Measurements from ENCODE around the gene TEX10.
"Not testable (repeated sequence)": the region's sequence is repeated elsewhere in the genome, so short reads cannot be mapped to it uniquely, and the experiment has no call there.

Gene TEX10

DNA sequence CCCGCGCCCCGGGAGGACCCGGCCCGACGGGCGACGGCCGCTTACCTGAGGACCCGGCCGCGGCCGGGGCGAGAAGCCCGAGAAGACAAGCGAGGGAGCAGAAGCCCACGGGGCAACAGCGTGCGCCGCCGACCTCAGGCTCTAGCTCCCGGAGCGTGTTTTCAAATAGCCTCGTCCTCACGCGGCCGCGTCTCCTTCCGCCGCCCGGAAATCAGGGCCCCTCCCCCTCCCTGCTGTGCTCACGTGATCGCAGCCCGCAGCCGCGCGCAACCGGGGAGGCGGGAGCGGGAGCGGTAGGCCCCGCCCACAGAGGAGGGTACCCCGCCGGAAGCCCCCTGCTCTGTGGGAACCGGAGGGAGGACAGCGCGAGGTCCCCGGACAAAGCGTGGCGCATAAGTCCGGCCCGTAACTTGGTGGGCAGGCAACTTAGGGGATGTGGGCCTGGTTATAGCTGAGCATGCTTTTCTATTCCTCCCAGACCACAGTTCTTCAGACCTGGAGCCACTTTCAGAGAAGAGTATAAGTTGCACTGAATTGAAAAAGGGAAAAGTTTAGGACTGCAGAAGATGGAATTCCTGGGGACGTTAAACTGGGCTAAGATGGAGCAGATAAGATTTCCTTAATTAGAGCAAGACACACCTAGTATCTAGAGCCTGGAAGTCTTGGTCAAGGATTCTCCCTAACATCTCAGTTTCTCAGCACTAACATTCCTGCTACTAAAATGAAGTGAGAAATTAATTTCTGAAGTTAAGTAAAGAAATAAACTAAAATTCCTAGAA lies at the start of gene TEX10:
TSS of gene TEX10 (minus strand) at position 216 of the 779 bp plus-strand sequence. CDS start 3,579 bp downstream, outside the sequence.
- Histone ChIP-seq H3K27me3 (ENCODE audit: control insufficient read depth, insufficient read depth, low read length) (no peaks in the 10 kb centered on the region), H3K4me3 (ENCODE audit: low read length) (peak within 1 kb of the TSS; percentile 66), H3K4me1 (ENCODE audit: control insufficient read depth, insufficient read depth, low read length) (no peaks in the 10 kb centered on the region), H3K9me3 (ENCODE audit: control insufficient read depth, low read length) (no peaks in the 10 kb centered on the region), H3K36me3 (ENCODE audit: control insufficient read depth, insufficient read depth, low read length) (no peaks in the 10 kb centered on the region), H3K9ac (ENCODE audit: low read length) (peak within 1 kb of the TSS; percentile 88)

DNA sequence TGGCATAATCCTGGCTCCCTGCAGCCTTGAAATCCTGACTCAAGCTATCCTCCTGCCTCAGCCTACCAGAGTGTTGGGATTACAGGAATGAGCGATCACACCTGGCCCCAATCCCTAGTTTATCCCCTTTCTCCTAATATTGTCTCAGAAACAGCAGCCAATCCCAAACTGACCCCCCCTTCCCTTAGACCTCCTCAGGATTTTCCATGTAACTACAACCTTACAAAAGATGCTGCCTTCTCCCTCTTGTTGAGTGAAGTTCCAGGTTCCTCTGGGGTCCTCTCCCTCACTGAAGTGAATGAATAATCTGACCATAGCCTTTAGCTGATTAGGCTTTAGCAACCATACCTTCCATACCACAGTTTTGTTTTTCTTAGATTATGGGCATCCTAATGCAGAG lies 48.3 kb upstream of the TEX10 start:
- H3K9me3 ChIP-seq (ENCODE audit: control insufficient read depth, low read length), result no peaks in the 10 kb centered on the region
- no peaks in the 10 kb centered on the region for H3K4me1 ChIP-seq (ENCODE audit: control insufficient read depth, insufficient read depth, low read length)
- no peaks in the 10 kb centered on the region for H3K27me3 ChIP-seq (ENCODE audit: control insufficient read depth, insufficient read depth, low read length)
- no peaks in the 10 kb centered on the region for H3K36me3 ChIP-seq (ENCODE audit: control insufficient read depth, insufficient read depth, low read length)
- no peak overlapping the region for H3K4me3 ChIP-seq (ENCODE audit: low read length)
- no peak overlapping the region for H3K9ac ChIP-seq (ENCODE audit: low read length)

DNA sequence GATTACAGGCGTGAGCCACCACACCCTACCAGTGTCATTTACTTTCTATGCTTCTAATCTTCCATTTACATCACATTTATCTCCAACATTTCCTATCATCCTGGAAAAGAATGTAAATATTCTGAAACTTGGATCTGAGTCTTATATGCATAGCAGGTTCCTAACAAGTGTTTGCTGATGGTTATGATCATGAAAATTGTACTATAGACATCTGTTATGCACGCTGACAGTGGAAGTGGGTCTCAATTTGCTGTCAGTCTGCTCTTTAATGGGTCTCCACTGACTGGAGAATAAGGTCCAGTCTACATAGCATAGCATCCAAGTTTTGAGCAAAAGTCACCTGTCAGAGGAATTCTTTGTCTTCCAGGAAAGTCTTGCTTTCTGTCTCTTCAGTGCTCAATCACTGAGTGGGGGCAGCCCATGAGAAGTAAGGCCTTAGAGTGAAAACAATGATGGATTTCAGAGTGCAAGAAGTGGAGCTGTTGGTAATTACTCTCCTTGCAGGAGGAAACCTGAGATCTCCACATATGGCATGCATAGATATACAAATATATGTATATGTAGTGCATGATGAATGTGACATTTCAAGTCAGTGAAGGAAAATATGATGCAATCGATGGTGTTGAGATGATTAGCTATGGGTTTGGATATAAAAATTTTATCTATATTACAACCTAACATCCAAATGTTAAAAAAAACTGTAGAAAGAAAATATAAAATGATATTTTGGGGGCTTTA lies 45.0 kb upstream of the TEX10 start:
- no peaks in the 10 kb centered on the region for H3K4me1 ChIP-seq (ENCODE audit: control insufficient read depth, insufficient read depth, low read length)
- no peaks in the 10 kb centered on the region for H3K36me3 ChIP-seq (ENCODE audit: control insufficient read depth, insufficient read depth, low read length)
- H3K9ac ChIP-seq (ENCODE audit: low read length), result no peak overlapping the region
- no peaks in the 10 kb centered on the region for H3K27me3 ChIP-seq (ENCODE audit: control insufficient read depth, insufficient read depth, low read length)
- H3K9me3 ChIP-seq (ENCODE audit: control insufficient read depth, low read length), result no peaks in the 10 kb centered on the region
- H3K4me3 ChIP-seq (ENCODE audit: low read length), result no peak overlapping the region

DNA sequence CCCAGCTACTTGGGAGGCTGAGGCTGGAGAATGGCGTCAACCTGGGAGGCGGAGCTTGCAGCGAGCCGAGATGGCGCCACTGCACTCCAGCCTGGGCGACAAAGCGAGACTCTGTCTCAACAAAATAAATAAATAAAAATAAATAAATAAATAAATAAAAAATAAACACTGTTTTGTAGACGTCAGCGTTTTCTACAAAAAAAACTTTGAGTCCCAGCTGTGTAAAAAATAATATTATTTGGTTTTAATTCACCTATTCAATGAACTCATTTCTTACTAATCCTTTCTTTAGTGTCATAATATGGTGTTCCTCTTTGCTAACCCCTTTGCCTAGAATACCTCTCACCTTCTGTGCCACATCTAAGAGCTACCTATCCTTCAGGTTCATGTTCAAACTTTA lies 44.0 kb upstream of the TEX10 start:
- no peaks in the 10 kb centered on the region for H3K27me3 ChIP-seq (ENCODE audit: control insufficient read depth, insufficient read depth, low read length)
- no peaks in the 10 kb centered on the region for H3K9me3 ChIP-seq (ENCODE audit: control insufficient read depth, low read length)
- H3K4me1 ChIP-seq (ENCODE audit: control insufficient read depth, insufficient read depth, low read length), result no peaks in the 10 kb centered on the region
- no peak overlapping the region for H3K9ac ChIP-seq (ENCODE audit: low read length)
- no peaks in the 10 kb centered on the region for H3K36me3 ChIP-seq (ENCODE audit: control insufficient read depth, insufficient read depth, low read length)
- H3K4me3 ChIP-seq (ENCODE audit: low read length), result no peak overlapping the region

DNA sequence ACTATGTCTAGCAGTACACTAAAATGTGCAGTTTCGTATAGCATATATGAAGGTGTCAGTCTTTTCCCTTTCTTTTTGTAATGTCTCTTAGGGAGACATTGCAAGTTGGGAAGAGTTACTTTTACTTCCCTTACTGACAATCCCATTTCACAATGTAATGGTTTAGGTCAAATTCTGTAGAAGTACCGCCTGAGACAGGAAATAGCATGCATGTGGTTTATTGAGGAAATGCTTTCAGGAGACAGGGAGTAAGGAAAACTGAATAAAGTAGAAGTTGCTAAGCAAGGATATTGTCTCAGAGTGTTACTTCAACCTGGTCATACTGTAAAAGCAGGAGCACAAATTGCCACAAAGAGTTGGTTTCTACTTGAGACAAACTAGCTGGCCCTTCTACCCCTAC lies 42.1 kb upstream of the TEX10 start:
- Histone ChIP-seq H3K36me3 (ENCODE audit: control insufficient read depth, insufficient read depth, low read length) (no peaks in the 10 kb centered on the region), H3K4me1 (ENCODE audit: control insufficient read depth, insufficient read depth, low read length) (no peaks in the 10 kb centered on the region), H3K9ac (ENCODE audit: low read length) (no peak overlapping the region), H3K4me3 (ENCODE audit: low read length) (no peak overlapping the region), H3K27me3 (ENCODE audit: control insufficient read depth, insufficient read depth, low read length) (no peaks in the 10 kb centered on the region), H3K9me3 (ENCODE audit: control insufficient read depth, low read length) (no peaks in the 10 kb centered on the region)

DNA sequence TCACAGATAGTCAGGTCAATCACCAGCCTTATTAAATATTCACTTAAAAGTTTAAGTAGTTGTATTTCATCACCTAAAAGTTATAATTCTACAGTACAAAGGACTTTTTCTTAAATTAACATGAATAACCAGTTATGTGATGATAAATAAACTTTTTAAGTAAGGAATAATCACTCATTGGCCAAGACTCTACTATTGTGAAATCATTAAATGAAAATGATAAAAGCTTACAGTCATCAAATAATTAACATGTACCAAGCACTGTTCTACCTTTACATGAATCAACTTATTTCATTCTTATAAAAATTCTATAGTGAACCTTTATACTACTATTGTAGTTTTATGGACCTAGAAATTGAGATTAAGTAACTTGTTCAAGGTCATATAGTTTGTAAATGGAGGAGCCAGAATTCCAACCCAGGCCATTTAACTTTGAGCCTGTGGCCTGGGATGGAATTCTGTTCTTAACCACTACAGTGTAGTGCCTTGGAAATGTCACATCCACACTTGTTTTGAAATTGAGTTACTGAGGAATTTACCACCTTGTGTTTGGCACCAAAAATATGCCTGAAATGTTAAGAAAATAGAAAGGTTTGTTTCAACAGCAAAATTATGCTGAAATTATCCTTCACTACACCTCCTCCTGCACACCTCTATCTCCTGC lies 41.4 kb upstream of the TEX10 start:
- Histone ChIP-seq H3K9me3 (ENCODE audit: control insufficient read depth, low read length) (no peaks in the 10 kb centered on the region), H3K4me3 (ENCODE audit: low read length) (no peak overlapping the region), H3K4me1 (ENCODE audit: control insufficient read depth, insufficient read depth, low read length) (no peaks in the 10 kb centered on the region), H3K9ac (ENCODE audit: low read length) (no peak overlapping the region), H3K36me3 (ENCODE audit: control insufficient read depth, insufficient read depth, low read length) (no peaks in the 10 kb centered on the region), H3K27me3 (ENCODE audit: control insufficient read depth, insufficient read depth, low read length) (no peaks in the 10 kb centered on the region)

DNA sequence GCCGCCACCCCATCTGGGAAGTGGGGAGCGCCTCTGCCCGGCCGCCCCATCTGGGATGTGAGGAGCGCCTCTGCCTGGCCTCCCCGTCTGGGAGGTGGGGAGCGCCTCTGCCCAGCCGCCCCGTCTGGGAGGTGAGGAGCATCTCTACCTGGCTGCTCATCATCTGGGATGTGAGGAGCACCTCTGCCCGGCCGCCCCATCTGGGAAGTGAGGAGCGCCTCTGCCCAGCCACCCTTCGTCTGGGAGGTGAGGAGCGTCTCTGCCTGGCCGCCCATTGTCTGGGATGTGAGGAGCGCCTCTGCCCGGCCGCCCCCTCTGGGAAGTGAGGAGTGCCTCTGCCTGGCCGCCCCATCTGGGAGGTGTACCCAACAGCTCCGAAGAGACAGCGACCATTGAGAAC lies 40.2 kb upstream of the TEX10 start:
- not testable (repeated sequence) for H3K9me3 ChIP-seq (ENCODE audit: control insufficient read depth, low read length); H3K9ac ChIP-seq (ENCODE audit: low read length); H3K4me3 ChIP-seq (ENCODE audit: low read length); H3K4me1 ChIP-seq (ENCODE audit: control insufficient read depth, insufficient read depth, low read length); H3K27me3 ChIP-seq (ENCODE audit: control insufficient read depth, insufficient read depth, low read length); H3K36me3 ChIP-seq (ENCODE audit: control insufficient read depth, insufficient read depth, low read length)

DNA sequence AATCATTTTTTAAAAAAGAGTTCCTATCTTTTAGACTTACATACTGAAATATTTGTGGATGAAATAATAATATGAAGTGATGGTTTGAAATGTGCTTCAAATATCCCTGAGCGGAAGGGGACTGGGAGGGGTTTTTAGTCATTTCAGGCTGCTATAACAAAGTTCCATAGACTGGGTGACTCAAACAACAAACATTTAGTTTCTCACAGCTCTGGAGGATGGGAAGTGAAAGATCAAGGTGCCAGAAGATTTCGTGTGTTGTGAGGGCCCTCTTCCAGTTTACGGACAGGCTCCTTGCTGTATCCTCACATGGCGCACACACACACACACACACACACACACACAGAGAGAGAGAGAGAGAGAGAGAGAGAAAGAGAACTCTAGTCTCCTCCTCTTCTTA lies 27.1 kb upstream of the TEX10 start:
- H3K36me3 ChIP-seq (ENCODE audit: control insufficient read depth, insufficient read depth, low read length), result no peaks in the 10 kb centered on the region
- H3K9me3 ChIP-seq (ENCODE audit: control insufficient read depth, low read length), result no peaks in the 10 kb centered on the region
- no peaks in the 10 kb centered on the region for H3K4me1 ChIP-seq (ENCODE audit: control insufficient read depth, insufficient read depth, low read length)
- H3K9ac ChIP-seq (ENCODE audit: low read length), result no peak overlapping the region
- H3K4me3 ChIP-seq (ENCODE audit: low read length), result no peak overlapping the region
- H3K27me3 ChIP-seq (ENCODE audit: control insufficient read depth, insufficient read depth, low read length), result no peaks in the 10 kb centered on the region

DNA sequence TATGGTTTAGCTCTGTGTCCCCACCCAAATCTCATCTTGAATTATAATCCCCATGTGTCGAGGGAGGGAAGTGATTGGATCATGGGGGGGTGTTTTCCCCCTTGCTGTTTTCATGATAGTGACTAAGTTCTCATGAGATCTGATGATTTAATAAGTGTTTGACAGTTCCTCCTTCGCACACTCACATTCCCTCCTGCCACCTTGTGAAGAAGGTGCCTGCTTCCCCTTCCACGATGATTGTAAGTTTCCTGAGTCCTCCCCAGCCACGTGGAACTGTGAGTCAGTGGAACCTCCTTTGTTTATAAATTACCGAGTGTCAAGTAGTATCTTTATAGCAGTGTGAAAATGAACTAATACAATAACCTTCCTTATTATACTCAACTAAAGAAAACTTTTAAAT lies 24.3 kb upstream of the TEX10 start:
- Histone ChIP-seq H3K9me3 (ENCODE audit: control insufficient read depth, low read length) (no peaks in the 10 kb centered on the region), H3K27me3 (ENCODE audit: control insufficient read depth, insufficient read depth, low read length) (no peaks in the 10 kb centered on the region), H3K4me3 (ENCODE audit: low read length) (no peak overlapping the region), H3K36me3 (ENCODE audit: control insufficient read depth, insufficient read depth, low read length) (no peaks in the 10 kb centered on the region), H3K9ac (ENCODE audit: low read length) (no peak overlapping the region), H3K4me1 (ENCODE audit: control insufficient read depth, insufficient read depth, low read length) (no peaks in the 10 kb centered on the region)

DNA sequence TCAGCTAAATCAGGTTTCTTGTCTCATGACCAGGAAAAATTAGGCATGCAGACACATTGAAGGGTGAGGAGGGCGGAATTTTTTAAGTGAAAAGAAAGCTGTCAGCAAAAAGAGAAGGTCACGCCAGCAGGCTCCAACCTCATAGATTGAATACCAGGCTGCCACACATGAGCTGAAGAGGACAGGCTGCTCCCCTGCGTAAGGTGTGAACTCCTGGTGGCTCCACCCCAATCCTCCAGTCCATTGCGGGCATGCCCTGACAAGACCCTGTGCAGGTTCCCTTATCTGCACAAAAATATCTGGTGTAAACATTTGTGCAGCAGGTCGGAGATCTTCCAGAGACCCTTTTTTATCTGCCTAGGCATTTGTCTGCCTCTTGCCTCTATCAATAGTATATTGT lies 22.9 kb upstream of the TEX10 start:
- Histone ChIP-seq H3K27me3 (ENCODE audit: control insufficient read depth, insufficient read depth, low read length) (no peaks in the 10 kb centered on the region), H3K36me3 (ENCODE audit: control insufficient read depth, insufficient read depth, low read length) (no peaks in the 10 kb centered on the region), H3K9ac (ENCODE audit: low read length) (no peak overlapping the region), H3K4me3 (ENCODE audit: low read length) (no peak overlapping the region), H3K4me1 (ENCODE audit: control insufficient read depth, insufficient read depth, low read length) (no peaks in the 10 kb centered on the region), H3K9me3 (ENCODE audit: control insufficient read depth, low read length) (no peaks in the 10 kb centered on the region)

DNA sequence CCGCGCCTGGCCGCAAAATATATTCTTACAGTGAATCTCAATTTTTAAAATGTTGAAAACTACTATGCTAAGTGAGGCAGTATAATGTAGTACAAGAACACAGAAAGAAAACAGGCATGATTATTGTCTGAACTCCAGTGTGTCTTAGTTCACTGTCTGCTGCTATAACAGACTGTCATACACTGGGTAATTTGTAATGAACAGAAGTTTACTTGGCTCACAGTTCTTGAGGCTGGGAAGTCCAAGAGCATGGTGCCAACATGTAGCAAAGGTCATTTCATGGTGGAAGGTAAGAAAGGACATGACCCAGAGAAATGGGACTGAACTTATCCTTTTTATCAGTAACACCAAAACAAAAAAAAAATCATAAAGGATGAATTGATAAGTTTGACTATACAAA lies 19.9 kb upstream of the TEX10 start:
- H3K4me1 ChIP-seq (ENCODE audit: control insufficient read depth, insufficient read depth, low read length), result no peaks in the 10 kb centered on the region
- H3K9me3 ChIP-seq (ENCODE audit: control insufficient read depth, low read length), result no peaks in the 10 kb centered on the region
- no peaks in the 10 kb centered on the region for H3K36me3 ChIP-seq (ENCODE audit: control insufficient read depth, insufficient read depth, low read length)
- no peak overlapping the region for H3K9ac ChIP-seq (ENCODE audit: low read length)
- no peak overlapping the region for H3K4me3 ChIP-seq (ENCODE audit: low read length)
- H3K27me3 ChIP-seq (ENCODE audit: control insufficient read depth, insufficient read depth, low read length), result no peaks in the 10 kb centered on the region

DNA sequence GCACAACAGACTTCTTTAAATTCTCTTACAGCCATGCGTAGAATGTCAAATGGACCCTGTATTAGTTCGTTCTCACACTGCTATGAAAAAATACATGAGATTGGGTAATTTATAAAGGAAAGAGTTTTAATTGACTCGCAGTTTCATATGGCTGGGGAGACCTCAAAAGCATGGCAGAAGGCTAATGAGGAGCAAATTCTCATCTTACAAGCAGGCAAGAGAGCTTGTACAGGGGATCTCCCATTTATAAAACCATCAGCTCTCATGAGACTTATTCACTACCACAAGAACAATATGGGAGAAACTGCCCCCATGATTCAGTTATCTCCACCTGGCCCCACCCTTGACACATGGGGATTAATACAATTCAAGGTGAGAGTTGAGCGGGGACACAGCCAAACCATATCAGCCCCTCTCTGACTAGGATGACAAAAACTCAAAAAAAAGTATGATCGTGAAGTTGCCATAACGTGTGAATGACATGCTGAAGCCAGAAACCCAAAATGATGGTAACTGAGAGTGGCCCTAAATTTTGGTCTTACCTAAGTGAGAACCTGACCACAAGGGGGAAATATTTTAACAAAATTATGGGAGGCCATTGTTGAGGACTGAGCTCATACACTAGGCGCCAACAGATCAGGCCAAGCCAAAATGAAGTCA lies 17.5 kb upstream of the TEX10 start:
- Histone ChIP-seq H3K4me1 (ENCODE audit: control insufficient read depth, insufficient read depth, low read length) (no peaks in the 10 kb centered on the region), H3K36me3 (ENCODE audit: control insufficient read depth, insufficient read depth, low read length) (no peaks in the 10 kb centered on the region), H3K27me3 (ENCODE audit: control insufficient read depth, insufficient read depth, low read length) (no peaks in the 10 kb centered on the region), H3K4me3 (ENCODE audit: low read length) (no peak overlapping the region), H3K9me3 (ENCODE audit: control insufficient read depth, low read length) (no peaks in the 10 kb centered on the region), H3K9ac (ENCODE audit: low read length) (no peak overlapping the region)

All from mucosa of stomach (tissue), 1 donor.